ENCODE data around the gene MSANTD7. TPM values are rescaled to one million over a fixed set of nuclear protein-coding genes. Genes with fewer than 3 reads are reported as not detected.
A peak's percentile ranks its signal among the peaks of the same experiment; 100 is the strongest.

Gene MSANTD7
- total and polyA plus RNA-seq, 2 donors (not counting 1 experiment from before 2014, with no cell fraction given): 7.2 to 14.4 TPM

DNA sequence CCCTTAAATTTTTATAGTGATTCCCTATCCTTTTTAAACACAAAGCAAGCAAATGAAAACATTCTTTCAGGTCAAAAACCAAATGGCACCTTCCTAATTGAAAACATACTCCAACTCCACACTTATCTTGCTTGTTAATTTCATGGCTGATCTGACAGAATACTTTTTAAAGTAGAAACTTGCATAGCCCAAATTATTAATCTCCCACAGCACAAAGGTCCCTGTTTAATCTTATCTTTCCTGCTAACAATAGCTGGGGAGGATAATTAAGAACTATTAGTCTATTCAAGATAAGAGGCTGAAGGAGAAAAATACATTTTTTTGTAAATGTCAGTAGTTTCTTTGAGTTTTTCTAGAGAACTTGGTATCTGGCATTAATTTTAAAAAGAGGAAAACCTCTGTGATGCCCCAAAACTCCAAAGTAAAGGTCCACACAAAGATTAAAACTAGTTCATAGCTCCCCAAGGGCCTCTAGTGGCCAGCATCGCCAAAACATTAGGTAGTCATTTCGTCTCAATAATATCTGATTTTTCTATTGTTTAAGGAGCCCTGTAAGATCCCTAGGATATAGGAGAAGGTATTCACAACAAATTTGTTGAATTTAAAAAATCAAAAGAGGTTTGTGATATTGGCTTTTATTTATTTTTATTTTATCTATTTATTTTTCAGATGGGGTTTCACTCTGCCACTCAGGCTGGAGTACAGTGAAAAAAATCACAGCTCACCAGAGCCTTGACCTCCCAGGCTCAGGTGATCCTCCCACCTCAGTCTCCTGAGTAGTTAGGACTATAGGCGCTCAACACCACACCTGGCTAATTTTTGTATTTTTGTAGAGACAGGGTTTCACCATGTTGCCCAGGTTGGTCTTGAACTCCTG is 15.0 kb upstream of the MSANTD7 start:
- no peak overlapping the region for H3K27ac ChIP-seq (ENCODE audit: insufficient read depth, low read length)
- no peak overlapping the region for H3K4me3 ChIP-seq (replicated peaks in 1 of 4; ENCODE audit: control extremely low read depth in 1 of 4, insufficient read depth in 1 of 4, low read depth in 3 of 4, low read length in 4 of 4)
- peak; percentile 28 to 70 for DNase-seq (ENCODE audit: low read depth in 2 of 2)

DNA sequence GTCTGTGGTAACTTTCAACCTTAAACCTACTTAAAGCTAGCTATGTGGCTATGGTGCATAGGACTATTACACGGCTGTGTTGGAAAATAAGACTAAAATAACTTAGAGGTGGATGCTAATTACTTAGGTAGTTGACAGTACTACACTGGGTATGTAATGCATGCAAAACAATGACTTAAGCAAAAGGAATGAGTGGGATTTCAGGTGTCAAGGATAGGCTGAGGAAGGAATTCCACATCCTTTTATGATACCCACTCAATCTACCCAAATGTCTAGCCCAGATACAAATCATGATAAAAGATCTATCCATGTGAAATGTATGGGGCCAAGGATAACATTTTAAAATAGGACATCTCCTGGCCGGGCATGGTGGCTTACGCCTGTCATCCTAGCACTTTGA is 14.1 kb upstream of the MSANTD7 start:
- no peaks in the 10 kb centered on the region for H3K36me3 ChIP-seq (ENCODE audit: control insufficient read depth, insufficient read depth, low read length)
- DNase-seq (ENCODE audit: low read depth in 2 of 2): no peak
- no peaks in the 10 kb centered on the region for H3K79me2 ChIP-seq (ENCODE audit: control insufficient read depth, insufficient read depth, low read length)
- TF ChIP-seq, protein P1, sequence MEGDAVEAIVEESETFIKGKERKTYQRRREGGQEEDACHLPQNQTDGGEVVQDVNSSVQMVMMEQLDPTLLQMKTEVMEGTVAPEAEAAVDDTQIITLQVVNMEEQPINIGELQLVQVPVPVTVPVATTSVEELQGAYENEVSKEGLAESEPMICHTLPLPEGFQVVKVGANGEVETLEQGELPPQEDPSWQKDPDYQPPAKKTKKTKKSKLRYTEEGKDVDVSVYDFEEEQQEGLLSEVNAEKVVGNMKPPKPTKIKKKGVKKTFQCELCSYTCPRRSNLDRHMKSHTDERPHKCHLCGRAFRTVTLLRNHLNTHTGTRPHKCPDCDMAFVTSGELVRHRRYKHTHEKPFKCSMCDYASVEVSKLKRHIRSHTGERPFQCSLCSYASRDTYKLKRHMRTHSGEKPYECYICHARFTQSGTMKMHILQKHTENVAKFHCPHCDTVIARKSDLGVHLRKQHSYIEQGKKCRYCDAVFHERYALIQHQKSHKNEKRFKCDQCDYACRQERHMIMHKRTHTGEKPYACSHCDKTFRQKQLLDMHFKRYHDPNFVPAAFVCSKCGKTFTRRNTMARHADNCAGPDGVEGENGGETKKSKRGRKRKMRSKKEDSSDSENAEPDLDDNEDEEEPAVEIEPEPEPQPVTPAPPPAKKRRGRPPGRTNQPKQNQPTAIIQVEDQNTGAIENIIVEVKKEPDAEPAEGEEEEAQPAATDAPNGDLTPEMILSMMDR (conservative IDR thresholded peaks at IDR 0.05 in 1 of 2, IDR thresholded peaks at IDR 0.05 in 1 of 2; ENCODE audit: low read depth in 1 of 2, low read length in 2 of 2): no peak
- no peak for TF ChIP-seq EZH2 (IDR thresholded peaks at IDR 0.05; ENCODE audit: low read length, missing control alignments)
- no peak overlapping the region for H3K27ac ChIP-seq (ENCODE audit: insufficient read depth, low read length)
- no peak overlapping the region for H3K9ac ChIP-seq (ENCODE audit: insufficient read depth, low read length)
- no peaks in the 10 kb centered on the region for H4K20me1 ChIP-seq (ENCODE audit: control insufficient read depth, extremely low read depth, insufficient read depth, low read length)
- no peaks in the 10 kb centered on the region for H3K9me3 ChIP-seq (ENCODE audit: control insufficient read depth, insufficient read depth, low read depth, low read length)
- H3K4me3 ChIP-seq (replicated peaks in 1 of 4; ENCODE audit: control extremely low read depth in 1 of 4, insufficient read depth in 1 of 4, low read depth in 3 of 4, low read length in 4 of 4): no peak overlapping the region
- peaks cover 2% of the 10 kb centered on the region for H3K4me1 ChIP-seq (ENCODE audit: control insufficient read depth, extremely low read depth, insufficient read depth, low read length)
- H3K27me3 ChIP-seq (ENCODE audit: control insufficient read depth, insufficient read depth, low read length): no peaks in the 10 kb centered on the region
- H2AFZ ChIP-seq (ENCODE audit: low read length): no peak overlapping the region
- no peak overlapping the region for H3K4me2 ChIP-seq (ENCODE audit: extremely low read depth, insufficient read depth, low read length)

More for the DNA sequence above, 15.0 kb upstream of the MSANTD7 start:
- Histone ChIP-seq H3K4me1 (ENCODE audit: control insufficient read depth, extremely low read depth, insufficient read depth, low read length) (peaks cover 2% of the 10 kb centered on the region), H3K27me3 (ENCODE audit: control insufficient read depth, insufficient read depth, low read length) (no peaks in the 10 kb centered on the region), H2AFZ (ENCODE audit: low read length) (no peak overlapping the region), H3K36me3 (ENCODE audit: control insufficient read depth, insufficient read depth, low read length) (no peaks in the 10 kb centered on the region), H3K4me2 (ENCODE audit: extremely low read depth, insufficient read depth, low read length) (no peak overlapping the region), H3K9ac (ENCODE audit: insufficient read depth, low read length) (no peak overlapping the region), H4K20me1 (ENCODE audit: control insufficient read depth, extremely low read depth, insufficient read depth, low read length) (no peaks in the 10 kb centered on the region), H3K9me3 (ENCODE audit: control insufficient read depth, insufficient read depth, low read depth, low read length) (no peaks in the 10 kb centered on the region), H3K79me2 (ENCODE audit: control insufficient read depth, insufficient read depth, low read length) (no peaks in the 10 kb centered on the region)
- TF ChIP-seq, protein P1 (conservative IDR thresholded peaks at IDR 0.05 in 1 of 2, IDR thresholded peaks at IDR 0.05 in 1 of 2; ENCODE audit: low read depth in 1 of 2, low read length in 2 of 2): peak; percentile 81 to 82
- no peak for TF ChIP-seq EZH2 (IDR thresholded peaks at IDR 0.05; ENCODE audit: low read length, missing control alignments)

DNA sequence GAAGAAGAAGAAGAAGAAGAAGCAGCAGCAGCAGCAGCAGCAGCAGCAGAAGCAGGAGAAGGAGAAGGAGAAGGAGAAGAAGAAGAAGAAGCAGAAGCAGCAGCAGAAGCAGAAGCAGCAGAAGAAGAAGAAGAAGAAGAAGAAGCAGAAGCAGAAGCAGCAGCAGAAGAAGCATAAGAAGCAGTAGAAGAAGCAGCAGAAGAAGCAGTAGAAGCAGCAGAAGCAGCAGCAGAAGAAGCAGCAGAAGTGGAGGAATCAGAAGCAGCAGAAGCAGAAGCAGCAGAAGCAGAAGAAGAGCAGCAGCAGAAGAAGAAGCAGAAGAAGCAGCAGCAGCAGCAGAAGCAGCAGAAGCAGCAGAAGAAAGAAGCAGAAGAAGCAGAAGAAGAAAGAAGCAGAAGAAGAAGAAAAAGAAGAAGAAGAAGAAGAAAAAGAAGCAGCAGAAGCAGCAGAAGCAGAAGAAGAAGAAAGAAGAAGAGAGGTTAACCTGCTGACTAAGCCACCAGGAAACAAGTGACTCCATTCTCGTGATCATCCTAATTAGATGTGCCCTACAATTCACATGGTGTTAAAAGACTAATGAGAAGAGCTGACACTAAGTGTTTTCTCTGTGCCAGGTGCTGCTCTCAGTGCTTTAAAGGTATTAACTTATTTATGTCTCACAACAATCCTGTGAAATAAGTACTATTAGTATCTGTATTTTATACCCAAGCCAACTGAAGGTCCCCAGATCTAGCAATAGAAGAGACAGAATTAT is 11.9 kb upstream of the MSANTD7 start:
- no peak overlapping the region for H3K4me3 ChIP-seq (replicated peaks in 1 of 4; ENCODE audit: control extremely low read depth in 1 of 4, insufficient read depth in 1 of 4, low read depth in 3 of 4, low read length in 4 of 4)

More for the DNA sequence above, 11.9 kb upstream of the MSANTD7 start:
- no peaks in the 10 kb centered on the region for H3K9me3 ChIP-seq (ENCODE audit: control insufficient read depth, insufficient read depth, low read depth, low read length)
- no peaks in the 10 kb centered on the region for H4K20me1 ChIP-seq (ENCODE audit: control insufficient read depth, extremely low read depth, insufficient read depth, low read length)
- DNase-seq (ENCODE audit: low read depth in 2 of 2): no peak
- TF ChIP-seq, protein P1 (conservative IDR thresholded peaks at IDR 0.05 in 1 of 2, IDR thresholded peaks at IDR 0.05 in 1 of 2; ENCODE audit: low read depth in 1 of 2, low read length in 2 of 2): no peak
- TF ChIP-seq EZH2 (IDR thresholded peaks at IDR 0.05; ENCODE audit: low read length, missing control alignments): no peak
- H3K79me2 ChIP-seq (ENCODE audit: control insufficient read depth, insufficient read depth, low read length): no peaks in the 10 kb centered on the region
- H3K36me3 ChIP-seq (ENCODE audit: control insufficient read depth, insufficient read depth, low read length): no peaks in the 10 kb centered on the region
- H3K27ac ChIP-seq (ENCODE audit: insufficient read depth, low read length): no peak overlapping the region
- no peak overlapping the region for H3K4me2 ChIP-seq (ENCODE audit: extremely low read depth, insufficient read depth, low read length)
- no peaks in the 10 kb centered on the region for H3K27me3 ChIP-seq (ENCODE audit: control insufficient read depth, insufficient read depth, low read length)
- no peak overlapping the region for H2AFZ ChIP-seq (ENCODE audit: low read length)
- H3K4me1 ChIP-seq (ENCODE audit: control insufficient read depth, extremely low read depth, insufficient read depth, low read length): no peaks in the 10 kb centered on the region
- no peak overlapping the region for H3K9ac ChIP-seq (ENCODE audit: insufficient read depth, low read length)
